H9 (cell line): Measurements from ENCODE around the gene OSBP. TPM values are rescaled to one million over a fixed set of nuclear protein-coding genes. Genes with fewer than 3 reads are reported as not detected.

Source experiments
- DNase-seq: peaks from one replicate; pipeline ENCODE4 v3.0.0-alpha.2; 2017
- H2AFZ ChIP-seq: one replicate; pipeline ENCODE4 v1.6.1; 2013; ENCODE audit warnings: mild to moderate bottlenecking, low read length, control low read depth, moderate library complexity
- H2AK5ac ChIP-seq: 2 replicates; pipeline ENCODE4 v1.6.1; 2013; ENCODE audit warnings: low read length, control low read depth, mixed read lengths; ENCODE audit not compliant: insufficient read length
- H2BK120ac ChIP-seq: one replicate; pipeline ENCODE4 v1.6.1; 2013; ENCODE audit warnings: low read depth, mild to moderate bottlenecking, low read length, control low read depth, inconsistent platforms; ENCODE audit not compliant: poor library complexity, severe bottlenecking
- H2BK12ac ChIP-seq: 2 replicates; pipeline ENCODE4 v1.6.1; 2013; ENCODE audit warnings: low read length, control low read depth, mixed read lengths, low read depth; ENCODE audit not compliant: insufficient read length
- H2BK15ac ChIP-seq: 2 replicates; pipeline ENCODE4 v1.6.1; 2013; ENCODE audit warnings: low read depth, low read length, control low read depth
- H2BK20ac ChIP-seq: one replicate; pipeline ENCODE4 v1.6.1; 2013; ENCODE audit warnings: low read depth, mild to moderate bottlenecking, low read length, control low read depth, inconsistent platforms; ENCODE audit not compliant: poor library complexity, severe bottlenecking
- H2BK5ac ChIP-seq: 2 replicates; pipeline ENCODE4 v1.6.1; 2013; ENCODE audit warnings: low read length, control low read depth, mixed read lengths; ENCODE audit not compliant: insufficient read length
- H3K14ac ChIP-seq: 2 replicates; pipeline ENCODE4 v1.6.1; 2013; ENCODE audit warnings: low read length, control low read depth; ENCODE audit not compliant: insufficient read depth
- H3K18ac ChIP-seq: 2 replicates; pipeline ENCODE4 v1.6.1; 2013; ENCODE audit warnings: low read depth, mild to moderate bottlenecking, mixed read lengths, low read length, control low read depth; ENCODE audit not compliant: insufficient read length
- H3K23ac ChIP-seq: 2 replicates; pipeline ENCODE4 v1.6.1; 2013; ENCODE audit warnings: low read length, control low read depth, mixed read lengths, low read depth; ENCODE audit not compliant: insufficient read length
- H3K23me2 ChIP-seq: 2 replicates; pipeline ENCODE4 v1.6.1; 2013; ENCODE audit warnings: low read depth, mild to moderate bottlenecking, mixed read lengths, low read length, control low read depth; ENCODE audit not compliant: insufficient read length, poor library complexity, severe bottlenecking
- H3K27ac ChIP-seq: 2 replicates; pipeline ENCODE4 v1.5.1; 2013; ENCODE audit warnings: low read length, control low read depth, mixed read lengths, low read depth; ENCODE audit not compliant: insufficient read length
- H3K27me3 ChIP-seq: 2 replicates; pipeline ENCODE4 v1.6.1; 2013; ENCODE audit warnings: low read length, control low read depth, inconsistent platforms; ENCODE audit not compliant: insufficient read depth
- H3K4ac ChIP-seq: 2 replicates; pipeline ENCODE4 v1.6.1; 2013; ENCODE audit warnings: low read depth, mild to moderate bottlenecking, control low read depth, inconsistent platforms, low read length, moderate library complexity
- H3K4me1 ChIP-seq: 2 replicates; pipeline ENCODE4 v1.6.1; 2013; ENCODE audit warnings: low read length, control low read depth, inconsistent platforms; ENCODE audit not compliant: insufficient read depth
- H3K4me2 ChIP-seq: 2 replicates; pipeline ENCODE4 v1.6.1; 2013; ENCODE audit warnings: low read length, control low read depth, mixed read lengths; ENCODE audit not compliant: insufficient read length, insufficient read depth
- H3K56ac ChIP-seq: 2 replicates; pipeline ENCODE4 v1.6.1; 2013; ENCODE audit warnings: low read depth, mild to moderate bottlenecking, mixed read lengths, low read length, control low read depth; ENCODE audit not compliant: insufficient read length
- H3K79me1 ChIP-seq: 2 replicates; pipeline ENCODE4 v1.6.1; 2013; ENCODE audit warnings: low read depth, mild to moderate bottlenecking, moderate library complexity, low read length, control low read depth, inconsistent platforms; ENCODE audit not compliant: insufficient read depth, poor library complexity, severe bottlenecking
- H3K79me2 ChIP-seq: 2 replicates; pipeline ENCODE4 v1.6.1; 2013; ENCODE audit warnings: low read length, control low read depth, inconsistent platforms; ENCODE audit not compliant: insufficient read depth
- H3K9ac ChIP-seq: 2 replicates; pipeline ENCODE4 v1.6.1; 2013; ENCODE audit warnings: low read length, control low read depth, mixed read lengths; ENCODE audit not compliant: insufficient read length; ENCODE audit errors: extremely low read depth
- H3K9me3 ChIP-seq: one replicate; pipeline ENCODE4 v1.6.1; 2013; ENCODE audit warnings: low read depth, low read length, inconsistent platforms; ENCODE audit not compliant: control insufficient read depth
- H3T11ph ChIP-seq: one replicate; pipeline ENCODE4 v1.6.1; 2013; ENCODE audit warnings: mild to moderate bottlenecking, low read length, control low read depth, inconsistent platforms
- H4K20me1 ChIP-seq: one replicate; pipeline ENCODE4 v1.6.1; 2013; ENCODE audit not compliant: control insufficient read depth, insufficient read length, insufficient read depth
- H4K5ac ChIP-seq: 2 replicates; pipeline ENCODE4 v1.6.1; 2013; ENCODE audit warnings: low read depth, mild to moderate bottlenecking, mixed read lengths, low read length, control low read depth; ENCODE audit not compliant: insufficient read length
- H4K8ac ChIP-seq: replicated peaks from 2 replicates; pipeline ENCODE4 v1.6.1; 2013; ENCODE audit warnings: low read length, control low read depth, mixed read lengths, low read depth; ENCODE audit not compliant: insufficient read length
- H4K91ac ChIP-seq: 2 replicates; pipeline ENCODE4 v1.6.1; 2013; ENCODE audit warnings: low read depth, mild to moderate bottlenecking, moderate library complexity, mixed read lengths, low read length, control low read depth; ENCODE audit not compliant: insufficient read length
- H3K27ac Mint-ChIP-seq, 3 experiments: 2 replicates in 2 of 3; 3 replicates in 1 of 3; pipeline ENCODE4 v1.8.0; 2020 to 2021; ENCODE audit warnings: mixed read lengths in 3 of 3, mild to moderate bottlenecking in 1 of 3, moderate library complexity in 1 of 3
- H3K27me3 Mint-ChIP-seq: 2 replicates; pipeline ENCODE4 v1.8.0; 2021; ENCODE audit warnings: low read depth, mild to moderate bottlenecking, moderate library complexity, mixed read lengths
- H3K36me3 Mint-ChIP-seq, 3 experiments: 2 replicates in 2 of 3; 3 replicates in 1 of 3; pipeline ENCODE4 v1.8.0; 2020 to 2021; ENCODE audit warnings: low read depth in 3 of 3, mixed read lengths in 3 of 3; ENCODE audit not compliant: insufficient read depth in 1 of 3
- H3K4me1 Mint-ChIP-seq, 2 experiments: 2 replicates each; pipeline ENCODE4 v1.8.0; 2020; ENCODE audit warnings: mixed read lengths in 2 of 2
- H3K4me3 Mint-ChIP-seq, 2 experiments: 2 replicates in 1 of 2; 3 replicates in 1 of 2; pipeline ENCODE4 v1.8.0; 2020 to 2021; ENCODE audit warnings: mild to moderate bottlenecking in 2 of 2, mixed read lengths in 2 of 2, moderate library complexity in 1 of 2
- H3K9me3 Mint-ChIP-seq, 2 experiments: 2 replicates in 1 of 2; 3 replicates in 1 of 2; pipeline ENCODE4 v1.8.0; 2020; ENCODE audit warnings: mild to moderate bottlenecking in 2 of 2, mixed read lengths in 2 of 2, moderate library complexity in 1 of 2
- WGBS: extraction: QIAGEN DNeasy Blood & Tissue Kit; methylation state at CpG from one replicate; pipeline ENCODE4 v1.1.7; 2013; ENCODE audit warnings: missing lambda C conversion rate, low lambda C conversion rate, mixed read lengths; ENCODE audit not compliant: insufficient read length; ENCODE audit errors: extremely low coverage; 5-methylcytosine and 5-hydroxymethylcytosine counted together
- total RNA-seq: library from RNA; stranded (reverse); gene quantifications from 2 replicates; pipeline ENCODE4 v1.2.1, GENCODE V29; 2021
- TF ChIP-seq, protein P1 (sequence below): fragments of 200-600 bp; sonication (generic); conservative IDR thresholded peaks from 3 replicates; pipeline ENCODE4 v1.8.0; 2021; ENCODE audit warnings: antibody characterized with exemption, mild to moderate bottlenecking

The OSBP gene
- total RNA-seq, 1 experiment from 2014 or later: 48.5 TPM

- Histone ChIP-seq H2BK15ac (no peak overlapping the region), H3K9ac (peak overlapping the region; percentile 5), H3K23me2 (peaks cover 20% of the 10 kb centered on the region), H4K91ac (no peak overlapping the region), H2BK120ac (no peak overlapping the region), H3K56ac (no peak overlapping the region), H2BK20ac (no peak overlapping the region), H3K79me2 (no peaks in the 10 kb centered on the region), H2BK5ac (no peak overlapping the region), H3K79me1 (no peaks in the 10 kb centered on the region), H3K27me3 (no peaks in the 10 kb centered on the region), H3K14ac (no peak overlapping the region), H2AK5ac (no peak overlapping the region), H3T11ph (no peak overlapping the region), H3K23ac (no peak overlapping the region), H4K8ac (no peak overlapping the region), H2BK12ac (no peak overlapping the region), H3K9me3 (no peaks in the 10 kb centered on the region), H3K27ac (no peak overlapping the region), H3K4me2 (peak overlapping the region; percentile 62), H3K18ac (no peak overlapping the region), H4K5ac (no peak overlapping the region), H4K20me1 (no peaks in the 10 kb centered on the region), H3K4me1 (no peaks in the 10 kb centered on the region), H2AFZ (no peak overlapping the region), H3K4ac (no peak overlapping the region)
- peaks cover 4% of the 10 kb centered on the region in 2 experiments; a peak in 3 of 5 replicates for H3K9me3 Mint-ChIP-seq
- peaks cover 13% of the 10 kb centered on the region for H3K27me3 Mint-ChIP-seq
- TF ChIP-seq, protein P1, sequence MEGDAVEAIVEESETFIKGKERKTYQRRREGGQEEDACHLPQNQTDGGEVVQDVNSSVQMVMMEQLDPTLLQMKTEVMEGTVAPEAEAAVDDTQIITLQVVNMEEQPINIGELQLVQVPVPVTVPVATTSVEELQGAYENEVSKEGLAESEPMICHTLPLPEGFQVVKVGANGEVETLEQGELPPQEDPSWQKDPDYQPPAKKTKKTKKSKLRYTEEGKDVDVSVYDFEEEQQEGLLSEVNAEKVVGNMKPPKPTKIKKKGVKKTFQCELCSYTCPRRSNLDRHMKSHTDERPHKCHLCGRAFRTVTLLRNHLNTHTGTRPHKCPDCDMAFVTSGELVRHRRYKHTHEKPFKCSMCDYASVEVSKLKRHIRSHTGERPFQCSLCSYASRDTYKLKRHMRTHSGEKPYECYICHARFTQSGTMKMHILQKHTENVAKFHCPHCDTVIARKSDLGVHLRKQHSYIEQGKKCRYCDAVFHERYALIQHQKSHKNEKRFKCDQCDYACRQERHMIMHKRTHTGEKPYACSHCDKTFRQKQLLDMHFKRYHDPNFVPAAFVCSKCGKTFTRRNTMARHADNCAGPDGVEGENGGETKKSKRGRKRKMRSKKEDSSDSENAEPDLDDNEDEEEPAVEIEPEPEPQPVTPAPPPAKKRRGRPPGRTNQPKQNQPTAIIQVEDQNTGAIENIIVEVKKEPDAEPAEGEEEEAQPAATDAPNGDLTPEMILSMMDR: no peak
- DNase-seq: peak; percentile 88
- peak overlapping the region; percentile 91 to 94 for H3K4me3 Mint-ChIP-seq
- H3K4me1 Mint-ChIP-seq: peaks cover 17 to 28% of the 10 kb centered on the region in 2 experiments
- WGBS: no CpG with 5 or more reads among the region's 18 CpGs
- peaks cover 0 to 2% (median 0%) of the 10 kb centered on the region in 3 experiments; a peak in 2 of 7 replicates for H3K36me3 Mint-ChIP-seq
- peak overlapping the region in 2 of 3 experiments; percentile 75 to 90; a peak in 4 of 7 replicates for H3K27ac Mint-ChIP-seq
Observed at GRCh38 chr11:59560290-59560701, 55.3 kb downstream of the OSBP start.
